ENCODE results near the gene AUH. TPM values are rescaled to one million over a fixed set of nuclear protein-coding genes. Genes with fewer than 3 reads are reported as not detected.

The AUH gene
- total and polyA plus RNA-seq, 9 of the 15 experiments (the other 6 are each of a cell fraction or from before 2014, with no cell fraction given), result 3.4 to 29.0 (median 10.1) TPM

GRCh38 chr9:91211414-91211813, 150.3 kb downstream of the AUH start (continued):
- no peak for TF ChIP-seq MCM7 (IDR thresholded peaks at IDR 0.05)

- Histone ChIP-seq H3K9me3 (replicated peaks; ENCODE audit: control insufficient read depth, insufficient read depth, low read depth, low read length) (no peaks in the 10 kb centered on the region), H3K4me2 (ENCODE audit: insufficient read depth, low read length) (no peak overlapping the region), H3K79me2 (ENCODE audit: control insufficient read depth, insufficient read depth, low read length) (no peaks in the 10 kb centered on the region), H3K4me3 (no peak overlapping the region), H3K9ac (ENCODE audit: insufficient read depth in 1 of 2, low read depth in 2 of 2, low read length in 2 of 2) (no peak overlapping the region), H3K27me3 (ENCODE audit: control insufficient read depth in 2 of 2, insufficient read depth in 2 of 2, low read length in 2 of 2) (no peaks in the 10 kb centered on the region), H3K4me1 (replicated peaks in 1 of 2; ENCODE audit: control insufficient read depth in 2 of 2, insufficient read depth in 2 of 2, low read length in 2 of 2) (peaks cover 0 to 7% of the 10 kb centered on the region in 2 experiments; a peak in 2 of 5 replicates), H2AFZ (ENCODE audit: low read depth, low read length) (no peak overlapping the region), H3K36me3 (ENCODE audit: control insufficient read depth, insufficient read depth, low read length) (no peaks in the 10 kb centered on the region), H3K27ac (ENCODE audit: extremely low read depth, low read depth, low read length) (no peak overlapping the region), H3K9me1 (ENCODE audit: control insufficient read depth, insufficient read depth, low read length) (no peaks in the 10 kb centered on the region), H4K20me1 (replicated peaks; ENCODE audit: control insufficient read depth, insufficient read depth, low read length) (no peaks in the 10 kb centered on the region)
- ChIA-PET POLR2A (no interaction called here), CTCF (ENCODE audit: low intra/inter-chr PET ratio) (no interaction called here)
- 64% methylated on average over 5 of the region's 6 CpGs for WGBS (ENCODE audit: insufficient coverage, low coverage, missing lambda C conversion rate)
- TF ChIP-seq PHB2 (IDR thresholded peaks at IDR 0.05; ENCODE audit: low read depth), result no peak
- no peak for TF ChIP-seq RBBP5 (IDR thresholded peaks at IDR 0.05; ENCODE audit: borderline replicate concordance, insufficient read depth, low read length, poor library complexity, severe bottlenecking)
- TF ChIP-seq SMAD1 (IDR thresholded peaks at IDR 0.05; ENCODE audit: low read depth, low read length, partially characterized antibody), result no peak
- TF ChIP-seq MTF1 (CRISPR knock-in tag; IDR thresholded peaks at IDR 0.05; ENCODE audit: borderline replicate concordance), result no peak
- no peak for TF ChIP-seq ZFP30 (CRISPR knock-in tag; IDR thresholded peaks at IDR 0.05; ENCODE audit: borderline replicate concordance)
- TF ChIP-seq AFF1 (IDR thresholded peaks at IDR 0.05; ENCODE audit: low read depth in 1 of 2, partially characterized antibody in 2 of 2), result no peak
- TF ChIP-seq E2F8 (IDR thresholded peaks at IDR 0.05; ENCODE audit: low read depth, partially characterized antibody), result no peak
- no peak for TF ChIP-seq FOXP1 (CRISPR knock-in tag; IDR thresholded peaks at IDR 0.05)
- TF ChIP-seq RAD21 (CRISPR knock-in tag; conservative IDR thresholded peaks at IDR 0.05 in 1 of 2, IDR thresholded peaks at IDR 0.05 in 1 of 2), result no peak
- ATAC-seq (no peak), FAIRE-seq (no peak), DNase-seq (ENCODE audit: extremely low read depth in 1 of 4, low spot score in 3 of 4) (no peak)
- no TSS peak for BruUV-seq (replicated peaks)
- in situ Hi-C loops (cut with MboI) (no loop called here), intact Hi-C loops (cut with micrococcal nuclease) (no loop called here)
These were observed 151.4 kb downstream of the AUH start for GRCh38 chr9:91210318-91210717.

All from K562 (cell line).